ENCODE measurements around the gene CD101. TPM values are rescaled to one million over a fixed set of nuclear protein-coding genes. Genes with fewer than 3 reads are reported as not detected.

CD101 gene
- total RNA-seq, 6 donors from 2014 or later: 3.1 to 50.2 (median 11.7) TPM

DNA sequence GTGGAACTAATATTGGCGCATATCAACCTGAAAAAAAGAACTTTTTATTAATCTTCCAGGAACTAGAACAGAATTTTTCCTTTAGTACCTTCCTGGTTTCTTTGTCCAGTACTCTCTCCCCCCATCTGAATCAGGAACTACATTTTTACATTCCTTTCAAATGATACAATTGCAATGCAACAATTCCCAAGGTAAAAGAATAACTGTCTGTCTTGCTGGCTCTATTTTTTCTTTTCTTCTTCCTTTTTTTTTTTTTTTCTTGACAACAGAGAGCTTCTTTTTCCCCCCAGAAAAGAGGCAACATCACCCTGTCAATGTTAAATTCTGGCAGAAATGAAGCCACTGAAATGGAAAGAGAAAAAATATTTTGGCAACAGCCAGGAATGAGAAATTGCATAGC is 4.5 kb upstream of the CD101 start:
- H3K27me3 ChIP-seq: no peaks in the 10 kb centered on the region
- 88 to 100% methylated on average over 1 of the region's 1 CpG for WGBS, 2 donors
- DNase-seq: no peak
- H3K4me1 ChIP-seq: no peaks in the 10 kb centered on the region
- no peak overlapping the region for H3K4me3 ChIP-seq
- TF ChIP-seq POLR2A (IDR thresholded peaks at IDR 0.05): no peak
- no peak for TF ChIP-seq EP300 (IDR thresholded peaks at IDR 0.05)
- TF ChIP-seq, protein P1, sequence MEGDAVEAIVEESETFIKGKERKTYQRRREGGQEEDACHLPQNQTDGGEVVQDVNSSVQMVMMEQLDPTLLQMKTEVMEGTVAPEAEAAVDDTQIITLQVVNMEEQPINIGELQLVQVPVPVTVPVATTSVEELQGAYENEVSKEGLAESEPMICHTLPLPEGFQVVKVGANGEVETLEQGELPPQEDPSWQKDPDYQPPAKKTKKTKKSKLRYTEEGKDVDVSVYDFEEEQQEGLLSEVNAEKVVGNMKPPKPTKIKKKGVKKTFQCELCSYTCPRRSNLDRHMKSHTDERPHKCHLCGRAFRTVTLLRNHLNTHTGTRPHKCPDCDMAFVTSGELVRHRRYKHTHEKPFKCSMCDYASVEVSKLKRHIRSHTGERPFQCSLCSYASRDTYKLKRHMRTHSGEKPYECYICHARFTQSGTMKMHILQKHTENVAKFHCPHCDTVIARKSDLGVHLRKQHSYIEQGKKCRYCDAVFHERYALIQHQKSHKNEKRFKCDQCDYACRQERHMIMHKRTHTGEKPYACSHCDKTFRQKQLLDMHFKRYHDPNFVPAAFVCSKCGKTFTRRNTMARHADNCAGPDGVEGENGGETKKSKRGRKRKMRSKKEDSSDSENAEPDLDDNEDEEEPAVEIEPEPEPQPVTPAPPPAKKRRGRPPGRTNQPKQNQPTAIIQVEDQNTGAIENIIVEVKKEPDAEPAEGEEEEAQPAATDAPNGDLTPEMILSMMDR (IDR thresholded peaks at IDR 0.05): no peak
- TF ChIP-seq POLR2AphosphoS5 (IDR thresholded peaks at IDR 0.05): no peak
- H3K9me3 ChIP-seq: no peaks in the 10 kb centered on the region
- ATAC-seq (ENCODE audit: low FRiP score in 2 of 2): no peak
- no peak overlapping the region for H3K27ac ChIP-seq
- H3K36me3 ChIP-seq: no peaks in the 10 kb centered on the region

DNA sequence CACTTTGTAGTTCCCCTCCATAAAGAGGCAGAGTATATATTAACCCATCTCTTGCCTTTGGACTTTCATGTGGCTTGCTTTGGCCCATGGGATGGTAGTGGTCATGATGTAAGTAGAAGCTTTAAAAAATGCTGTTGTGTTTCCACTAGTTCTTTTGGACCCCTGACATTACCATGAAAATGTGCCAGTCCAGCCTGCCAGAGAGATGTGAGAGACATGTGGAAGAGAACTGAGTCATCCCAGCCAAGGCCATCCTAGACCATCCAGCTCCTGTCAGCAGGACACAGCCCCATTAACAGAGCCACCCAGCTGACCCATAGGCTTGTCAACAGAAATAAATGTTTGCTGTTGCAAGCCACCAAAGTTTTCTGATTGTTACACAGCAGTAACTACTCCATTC is 3.9 kb upstream of the CD101 start:
- Histone ChIP-seq H3K27me3 (no peaks in the 10 kb centered on the region), H3K4me1 (no peaks in the 10 kb centered on the region), H3K9me3 (no peaks in the 10 kb centered on the region), H3K4me3 (no peak overlapping the region), H3K36me3 (no peaks in the 10 kb centered on the region), H3K27ac (no peak overlapping the region)
- TF ChIP-seq POLR2A (IDR thresholded peaks at IDR 0.05) (no peak), POLR2AphosphoS5 (IDR thresholded peaks at IDR 0.05) (no peak), EP300 (IDR thresholded peaks at IDR 0.05) (no peak)
- TF ChIP-seq, protein P1 (IDR thresholded peaks at IDR 0.05): no peak
- DNase-seq (no peak), ATAC-seq (ENCODE audit: low FRiP score in 2 of 2) (no peak)

DNA sequence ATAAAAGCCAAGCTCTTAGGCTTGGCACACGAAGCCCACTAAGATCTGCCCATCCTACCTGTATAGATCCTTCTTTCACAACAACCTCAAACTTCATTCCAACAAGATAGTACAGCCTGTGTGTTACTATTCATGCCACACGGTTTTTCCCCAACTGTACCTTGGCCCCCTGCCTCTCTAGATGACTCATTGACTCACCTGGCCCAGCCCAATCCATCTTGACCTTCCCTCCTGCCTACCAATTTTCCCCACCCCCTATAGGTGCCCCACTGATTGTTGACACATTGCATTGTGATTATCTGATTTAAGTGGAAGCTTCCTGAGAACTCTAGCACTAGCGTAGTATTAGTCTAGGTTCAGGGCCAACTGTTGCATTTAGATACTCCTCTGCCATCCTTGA is 2.0 kb upstream of the CD101 start:
- Histone ChIP-seq H3K27ac (no peak overlapping the region), H3K36me3 (no peaks in the 10 kb centered on the region), H3K4me1 (no peaks in the 10 kb centered on the region), H3K4me3 (no peak overlapping the region), H3K27me3 (no peaks in the 10 kb centered on the region), H3K9me3 (no peaks in the 10 kb centered on the region)
- ATAC-seq (ENCODE audit: low FRiP score in 2 of 2) (no peak), DNase-seq (no peak)
- WGBS, 2 donors: 72 to 80% methylated on average over 3 of the region's 3 CpGs
- TF ChIP-seq POLR2A (IDR thresholded peaks at IDR 0.05) (no peak), EP300 (IDR thresholded peaks at IDR 0.05) (no peak), POLR2AphosphoS5 (IDR thresholded peaks at IDR 0.05) (no peak)
- TF ChIP-seq, protein P1 (IDR thresholded peaks at IDR 0.05): no peak

DNA sequence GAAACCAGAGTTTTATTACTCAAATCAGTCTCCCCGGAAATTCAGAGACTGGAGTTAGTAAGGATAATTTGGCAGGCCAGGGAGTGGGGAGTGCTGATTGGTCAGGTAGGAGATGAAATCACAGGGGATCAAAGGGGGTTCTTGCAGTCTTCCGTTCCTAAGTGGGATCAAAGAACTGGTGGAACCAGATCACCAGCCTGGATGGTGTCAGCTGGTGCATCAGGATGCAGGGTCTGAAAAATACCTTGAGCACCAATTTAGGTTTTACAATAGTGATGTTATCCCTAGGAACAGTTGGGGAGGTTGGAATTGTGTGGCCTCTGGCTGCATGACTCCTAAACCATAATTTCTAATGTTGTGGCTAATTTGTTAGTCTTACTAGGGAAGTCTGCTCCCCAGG is 1.4 kb upstream of the CD101 start:
- no peaks in the 10 kb centered on the region for H3K36me3 ChIP-seq
- WGBS, 2 donors: 88 to 96% methylated on average over 2 of the region's 2 CpGs
- DNase-seq (no peak), ATAC-seq (ENCODE audit: low FRiP score in 2 of 2) (no peak)
- no peaks in the 10 kb centered on the region for H3K4me1 ChIP-seq
- no peaks in the 10 kb centered on the region for H3K27me3 ChIP-seq
- H3K27ac ChIP-seq: no peak overlapping the region
- H3K4me3 ChIP-seq: no peak overlapping the region
- H3K9me3 ChIP-seq: no peaks in the 10 kb centered on the region
- TF ChIP-seq EP300 (IDR thresholded peaks at IDR 0.05): no peak
- TF ChIP-seq POLR2A (IDR thresholded peaks at IDR 0.05): no peak
- no peak for TF ChIP-seq POLR2AphosphoS5 (IDR thresholded peaks at IDR 0.05)
- TF ChIP-seq, protein P1 (IDR thresholded peaks at IDR 0.05): no peak

DNA sequence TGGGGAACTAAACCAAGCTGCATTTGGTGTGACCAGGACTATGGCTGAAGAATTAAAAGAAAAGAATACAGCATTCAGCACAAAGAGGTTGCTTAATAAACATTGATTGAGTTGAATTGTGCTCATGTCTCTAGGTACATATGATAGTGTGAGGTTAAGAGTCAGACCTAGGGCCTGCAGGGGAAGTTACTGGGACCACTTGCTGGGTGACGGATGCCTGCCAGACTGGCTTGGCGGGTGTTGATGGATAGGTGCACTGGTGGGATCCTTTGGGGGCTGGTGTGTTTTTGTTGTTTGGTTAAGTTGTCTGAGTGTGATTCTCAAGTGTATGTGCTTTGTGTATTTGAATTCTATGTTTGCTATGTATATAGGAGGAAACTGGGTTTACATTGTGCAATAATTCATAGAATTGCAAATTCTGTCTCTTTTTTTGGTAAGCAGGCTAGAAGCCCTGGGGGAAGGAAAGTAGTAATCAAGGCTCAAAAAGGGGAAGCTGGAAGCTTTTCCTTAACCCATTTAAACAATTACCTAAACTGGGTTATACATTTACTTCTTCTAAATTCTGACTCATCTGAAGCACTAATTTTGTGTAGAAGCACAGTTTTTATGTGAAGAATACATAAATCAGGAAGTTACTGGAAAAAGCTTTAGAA is 1.8 kb downstream of the CD101 start:
- H3K4me1 ChIP-seq: peaks cover 0 to 10% (median 2%) of the 10 kb centered on the region in 4 donors
- DNase-seq (no peak), ATAC-seq (ENCODE audit: low FRiP score in 2 of 2) (peak; percentile 22 to 68)
- TF ChIP-seq, protein P1 (IDR thresholded peaks at IDR 0.05): no peak
- TF ChIP-seq EP300 (IDR thresholded peaks at IDR 0.05) (no peak), POLR2AphosphoS5 (IDR thresholded peaks at IDR 0.05) (no peak), POLR2A (IDR thresholded peaks at IDR 0.05) (no peak)
- no peaks in the 10 kb centered on the region for H3K36me3 ChIP-seq
- no peaks in the 10 kb centered on the region for H3K27me3 ChIP-seq
- no peaks in the 10 kb centered on the region for H3K9me3 ChIP-seq
- no peak overlapping the region for H3K4me3 ChIP-seq
- H3K27ac ChIP-seq: peak overlapping the region in 2 of 4 donors; percentile 31 to 62
- 67 to 74% methylated on average over 2 of the region's 2 CpGs for WGBS, 2 donors
